Cardiac muscle cell (in vitro differentiated cells and primary cell): Measurements from ENCODE around the gene COP1. TPM values are rescaled to one million over a fixed set of nuclear protein-coding genes. Genes with fewer than 3 reads are reported as not detected.
A peak's percentile ranks its signal among the peaks of the same experiment; 100 is the strongest.

Experiments used
- DNase-seq, 2 donors: peaks; one replicate each; pipeline versions ENCODE4 v3.0.0 to v3.0.0-alpha.2; 2010 to 2017; ENCODE audit warnings: low read depth in 1 of 2, low spot score in 1 of 2
- H3K27ac ChIP-seq: fragments of 200-600 bp; sonication (generic); 2 replicates; pipeline ENCODE4 v1.5.1; 2016
- H3K27me3 ChIP-seq: fragments of 200-600 bp; sonication (generic); 2 replicates; pipeline ENCODE4 v1.6.0; 2016; ENCODE audit warnings: control low read depth
- H3K36me3 ChIP-seq: fragments of 200-600 bp; sonication (generic); 2 replicates; pipeline ENCODE4 v1.5.1; 2016; ENCODE audit warnings: control low read depth
- H3K4me1 ChIP-seq: fragments of 200-600 bp; sonication (generic); 2 replicates; pipeline ENCODE4 v1.8.1; 2017; ENCODE audit warnings: low read depth, mild to moderate bottlenecking, mixed run types
- H3K4me3 ChIP-seq: fragments of 200-600 bp; sonication (generic); 2 replicates; pipeline ENCODE4 v1.5.1; 2016; ENCODE audit warnings: mild to moderate bottlenecking
- H3K9me3 ChIP-seq: fragments of 200-600 bp; sonication (generic); 2 replicates; pipeline ENCODE4 v1.5.1; 2017; ENCODE audit warnings: low read depth, mild to moderate bottlenecking, control low read depth
- polyA plus RNA-seq: library from polyadenylated mRNA; unstranded; fragments of >200 nt; fragmentation: Nextera tagmentation; extraction: Ambion mirVana; gene quantifications from 2 replicates; pipeline ENCODE4 v1.2.1, GENCODE V29; 2016
- total RNA-seq: library from RNA; depleted of rRNA; stranded (reverse); fragments of >200 nt; gene quantifications from 2 replicates; pipeline ENCODE4 v1.2.3, GENCODE V29; 2016
- TF ChIP-seq, protein P1 (sequence below): IDR thresholded peaks from 2 replicates; pipeline ENCODE4 v1.5.1; 2012; ENCODE audit warnings: low read depth, mild to moderate bottlenecking, low read length

COP1 gene
- total and polyA plus RNA-seq, 2 experiments from 2014 or later, result 58.8 to 71.3 TPM

GRCh38 chr1:176073524-176074157 lies 133.4 kb downstream of the COP1 start:
- no peaks in the 10 kb centered on the region for H3K27me3 ChIP-seq
- no peaks in the 10 kb centered on the region for H3K4me1 ChIP-seq
- H3K9me3 ChIP-seq, result no peaks in the 10 kb centered on the region
- DNase-seq, result peak; percentile 85 to 86
- TF ChIP-seq, protein P1, sequence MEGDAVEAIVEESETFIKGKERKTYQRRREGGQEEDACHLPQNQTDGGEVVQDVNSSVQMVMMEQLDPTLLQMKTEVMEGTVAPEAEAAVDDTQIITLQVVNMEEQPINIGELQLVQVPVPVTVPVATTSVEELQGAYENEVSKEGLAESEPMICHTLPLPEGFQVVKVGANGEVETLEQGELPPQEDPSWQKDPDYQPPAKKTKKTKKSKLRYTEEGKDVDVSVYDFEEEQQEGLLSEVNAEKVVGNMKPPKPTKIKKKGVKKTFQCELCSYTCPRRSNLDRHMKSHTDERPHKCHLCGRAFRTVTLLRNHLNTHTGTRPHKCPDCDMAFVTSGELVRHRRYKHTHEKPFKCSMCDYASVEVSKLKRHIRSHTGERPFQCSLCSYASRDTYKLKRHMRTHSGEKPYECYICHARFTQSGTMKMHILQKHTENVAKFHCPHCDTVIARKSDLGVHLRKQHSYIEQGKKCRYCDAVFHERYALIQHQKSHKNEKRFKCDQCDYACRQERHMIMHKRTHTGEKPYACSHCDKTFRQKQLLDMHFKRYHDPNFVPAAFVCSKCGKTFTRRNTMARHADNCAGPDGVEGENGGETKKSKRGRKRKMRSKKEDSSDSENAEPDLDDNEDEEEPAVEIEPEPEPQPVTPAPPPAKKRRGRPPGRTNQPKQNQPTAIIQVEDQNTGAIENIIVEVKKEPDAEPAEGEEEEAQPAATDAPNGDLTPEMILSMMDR, result peak; percentile 67
- H3K27ac ChIP-seq, result no peak overlapping the region
- no peaks in the 10 kb centered on the region for H3K36me3 ChIP-seq
- H3K4me3 ChIP-seq, result no peak overlapping the region

- no peaks in the 10 kb centered on the region for H3K27me3 ChIP-seq
- no peak overlapping the region for H3K4me3 ChIP-seq
- no peaks in the 10 kb centered on the region for H3K9me3 ChIP-seq
- no peaks in the 10 kb centered on the region for H3K36me3 ChIP-seq
- H3K4me1 ChIP-seq, result no peaks in the 10 kb centered on the region
- TF ChIP-seq, protein P1, result no peak
- H3K27ac ChIP-seq, result no peak overlapping the region
- DNase-seq, result no peak
Measured at GRCh38 chr1:176068901-176069300, 138.2 kb downstream of the COP1 start.

DNA sequence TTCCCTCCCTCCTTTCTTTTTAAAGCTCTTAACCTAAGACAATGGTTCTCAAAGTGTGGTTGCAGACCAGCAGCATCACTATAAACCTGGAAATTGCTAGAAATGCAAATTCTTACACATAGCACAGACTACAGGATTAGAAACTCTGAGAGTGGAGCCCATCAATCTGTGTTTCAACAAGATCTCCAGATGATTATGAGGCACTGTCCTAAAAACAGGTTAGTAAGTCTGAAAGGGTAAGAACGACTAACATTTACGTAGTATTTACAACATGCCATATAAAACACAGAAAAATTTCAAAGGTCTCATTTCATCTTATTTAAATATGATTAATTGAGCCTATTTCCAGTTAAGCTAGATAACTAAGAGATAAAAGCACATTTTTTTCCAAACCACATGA lies 138.8 kb downstream of the COP1 start:
- Histone ChIP-seq H3K27me3 (no peaks in the 10 kb centered on the region), H3K4me1 (no peaks in the 10 kb centered on the region), H3K9me3 (no peaks in the 10 kb centered on the region), H3K36me3 (no peaks in the 10 kb centered on the region), H3K4me3 (no peak overlapping the region), H3K27ac (no peak overlapping the region)
- no peak for DNase-seq
- TF ChIP-seq, protein P1, result no peak

DNA sequence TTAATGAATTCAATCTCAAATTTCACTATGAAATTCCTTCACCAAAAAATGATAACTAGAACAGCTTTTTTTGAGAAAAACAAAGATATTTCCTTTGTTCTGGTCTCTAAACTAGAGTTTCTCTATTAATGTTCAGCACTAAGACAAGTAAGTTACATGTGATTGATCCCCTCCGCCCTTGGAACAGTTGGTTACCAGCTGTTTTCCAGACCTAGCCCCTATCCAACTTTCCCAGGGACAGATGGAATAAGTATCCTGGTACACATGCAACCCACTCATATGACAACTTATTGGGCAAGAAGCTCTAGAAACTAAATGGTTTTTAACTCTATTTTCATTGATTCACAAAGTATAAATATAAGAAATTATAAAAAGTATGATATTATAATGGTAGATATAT lies 140.4 kb downstream of the COP1 start:
- H3K4me3 ChIP-seq, result no peak overlapping the region
- TF ChIP-seq, protein P1, result no peak
- no peaks in the 10 kb centered on the region for H3K4me1 ChIP-seq
- no peaks in the 10 kb centered on the region for H3K27me3 ChIP-seq
- no peaks in the 10 kb centered on the region for H3K9me3 ChIP-seq
- H3K36me3 ChIP-seq, result no peaks in the 10 kb centered on the region
- H3K27ac ChIP-seq, result no peak overlapping the region
- no peak for DNase-seq

DNA sequence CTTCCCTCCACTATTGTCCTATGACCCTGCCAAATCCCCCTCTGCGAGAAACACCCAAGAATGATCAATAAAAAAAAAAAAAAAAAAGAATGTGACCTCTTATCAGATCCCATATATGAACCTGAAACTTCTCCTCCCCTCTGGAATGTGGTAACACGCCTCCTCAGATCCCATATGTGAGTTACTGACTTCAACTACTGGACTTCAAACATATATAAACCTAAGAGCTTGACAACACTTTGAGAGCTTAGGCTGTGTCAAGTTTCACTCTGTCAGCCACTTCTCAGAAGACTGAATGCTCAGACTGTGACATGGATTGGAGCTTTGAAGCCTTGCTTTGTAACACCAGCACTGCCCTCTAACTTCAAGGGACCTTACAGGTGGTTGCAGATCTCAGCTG lies 148.4 kb downstream of the COP1 start:
- TF ChIP-seq, protein P1, result no peak
- DNase-seq, result peak in 1 of 2 donors; percentile 89
- Histone ChIP-seq H3K9me3 (no peaks in the 10 kb centered on the region), H3K4me3 (no peak overlapping the region), H3K36me3 (no peaks in the 10 kb centered on the region), H3K27ac (peak overlapping the region; percentile 67), H3K4me1 (peaks cover 17% of the 10 kb centered on the region), H3K27me3 (no peaks in the 10 kb centered on the region)
